Ishikawa (cell line): Measurements from ENCODE around the gene PRSS48.

Experiments used
- CEBPB ChIP-seq: IDR thresholded peaks from 2 replicates; pipeline ENCODE4 v1.6.1; 2012
- CREB1 ChIP-seq: IDR thresholded peaks from 2 replicates; pipeline ENCODE4 v1.6.1; 2012; ENCODE audit warnings: low read depth
- EGR1 ChIP-seq: IDR thresholded peaks from 2 replicates; pipeline ENCODE4 v1.6.1; 2012
- EP300 ChIP-seq: IDR thresholded peaks from 2 replicates; pipeline ENCODE4 v1.6.1; 2012; ENCODE audit warnings: borderline replicate concordance
- FOXM1 ChIP-seq: IDR thresholded peaks from 2 replicates; pipeline ENCODE4 v1.6.1; 2012; ENCODE audit warnings: low read depth, borderline replicate concordance
- MAX ChIP-seq: IDR thresholded peaks from 2 replicates; pipeline ENCODE4 v1.6.1; 2012
- NFIC ChIP-seq: IDR thresholded peaks from 2 replicates; pipeline ENCODE4 v1.6.1; 2012
- RAD21 ChIP-seq: IDR thresholded peaks from 2 replicates; pipeline ENCODE4 v1.6.1; 2012; ENCODE audit warnings: low read depth
- REST ChIP-seq: IDR thresholded peaks from 2 replicates; pipeline ENCODE4 v1.6.1; 2012; ENCODE audit warnings: low read depth, mild to moderate bottlenecking
- TAF1 ChIP-seq: IDR thresholded peaks from 2 replicates; pipeline ENCODE4 v1.6.1; 2012; ENCODE audit warnings: low read depth, mild to moderate bottlenecking
- TCF12 ChIP-seq: IDR thresholded peaks from 2 replicates; pipeline ENCODE4 v1.6.1; 2012; ENCODE audit warnings: low read depth
- TEAD4 ChIP-seq: IDR thresholded peaks from 2 replicates; pipeline ENCODE4 v1.6.1; 2012
- USF1 ChIP-seq: IDR thresholded peaks from 2 replicates; pipeline ENCODE4 v1.6.1; 2012
- YY1 ChIP-seq: IDR thresholded peaks from 2 replicates; pipeline ENCODE4 v1.6.1; 2012; ENCODE audit warnings: low read depth
- ZBTB7A ChIP-seq: IDR thresholded peaks from 2 replicates; pipeline ENCODE4 v1.6.1; 2012; ENCODE audit warnings: low read depth

Gene PRSS48

GRCh38 chr4:151331276-151332042 is 54.5 kb downstream of the PRSS48 start:
- TF ChIP-seq EGR1 = no peak
- no peak for TF ChIP-seq NFIC
- no peak for TF ChIP-seq USF1

GRCh38 chr4:151339467-151339866 is 62.5 kb downstream of the PRSS48 start:
- no peak for TF ChIP-seq EP300
- TF ChIP-seq EGR1 = no peak
- no peak for TF ChIP-seq YY1
- TF ChIP-seq NFIC = no peak

- TF ChIP-seq CEBPB = no peak
- TF ChIP-seq ZBTB7A = no peak
- no peak for TF ChIP-seq EP300
- no peak for TF ChIP-seq YY1
- no peak for TF ChIP-seq EGR1
- TF ChIP-seq TAF1 = no peak
- TF ChIP-seq CREB1 = no peak
- no peak for TF ChIP-seq USF1
- no peak for TF ChIP-seq RAD21
- no peak for TF ChIP-seq TCF12
- no peak for TF ChIP-seq FOXM1
- TF ChIP-seq TEAD4 = no peak
- TF ChIP-seq REST = no peak
- no peak for TF ChIP-seq MAX
- no peak for TF ChIP-seq NFIC
These were observed 63.9 kb downstream of the PRSS48 start for GRCh38 chr4:151340751-151341385.
